ENCODE data around the gene CKB. TPM values are rescaled to one million over a fixed set of nuclear protein-coding genes. Genes with fewer than 3 reads are reported as not detected.

The CKB gene
- total and polyA plus RNA-seq, 2 donors (not counting 1 experiment from before 2014, with no cell fraction given): 65.2 to 136 TPM

- H3K4me2 ChIP-seq (ENCODE audit: extremely low read depth, insufficient read depth, low read length): no peak overlapping the region
- no peak overlapping the region for H3K27ac ChIP-seq (ENCODE audit: insufficient read depth, low read length)
- no peaks in the 10 kb centered on the region for H3K27me3 ChIP-seq (ENCODE audit: control insufficient read depth, insufficient read depth, low read length)
- TF ChIP-seq EZH2 (IDR thresholded peaks at IDR 0.05; ENCODE audit: low read length, missing control alignments) (no peak), CTCF (conservative IDR thresholded peaks at IDR 0.05 in 1 of 2, IDR thresholded peaks at IDR 0.05 in 1 of 2; ENCODE audit: low read depth in 1 of 2, low read length in 2 of 2) (no peak)
- H4K20me1 ChIP-seq (ENCODE audit: control insufficient read depth, extremely low read depth, insufficient read depth, low read length): no peaks in the 10 kb centered on the region
- H3K9me3 ChIP-seq (ENCODE audit: control insufficient read depth, insufficient read depth, low read depth, low read length): no peaks in the 10 kb centered on the region
- no peak overlapping the region for H3K4me3 ChIP-seq (replicated peaks in 1 of 4; ENCODE audit: control extremely low read depth in 1 of 4, insufficient read depth in 1 of 4, low read depth in 3 of 4, low read length in 4 of 4)
- H2AFZ ChIP-seq (ENCODE audit: low read length): no peak overlapping the region
- H3K79me2 ChIP-seq (ENCODE audit: control insufficient read depth, insufficient read depth, low read length): peaks cover 27% of the 10 kb centered on the region
- peaks cover 5% of the 10 kb centered on the region for H3K36me3 ChIP-seq (ENCODE audit: control insufficient read depth, insufficient read depth, low read length)
- H3K9ac ChIP-seq (ENCODE audit: insufficient read depth, low read length): no peak overlapping the region
- DNase-seq (ENCODE audit: low read depth in 2 of 2): no peak
- peaks cover 15% of the 10 kb centered on the region for H3K4me1 ChIP-seq (ENCODE audit: control insufficient read depth, extremely low read depth, insufficient read depth, low read length)
These were observed 9.0 kb upstream of the CKB start for GRCh38 chr14:103531421-103532215.

- TF ChIP-seq CTCF (conservative IDR thresholded peaks at IDR 0.05 in 1 of 2, IDR thresholded peaks at IDR 0.05 in 1 of 2; ENCODE audit: low read depth in 1 of 2, low read length in 2 of 2) (no peak), EZH2 (IDR thresholded peaks at IDR 0.05; ENCODE audit: low read length, missing control alignments) (no peak)
- Histone ChIP-seq H3K36me3 (ENCODE audit: control insufficient read depth, insufficient read depth, low read length) (peaks cover 5% of the 10 kb centered on the region), H3K4me2 (ENCODE audit: extremely low read depth, insufficient read depth, low read length) (no peak overlapping the region), H3K27ac (ENCODE audit: insufficient read depth, low read length) (no peak overlapping the region), H3K9ac (ENCODE audit: insufficient read depth, low read length) (no peak overlapping the region), H3K79me2 (ENCODE audit: control insufficient read depth, insufficient read depth, low read length) (peaks cover 27% of the 10 kb centered on the region), H3K9me3 (ENCODE audit: control insufficient read depth, insufficient read depth, low read depth, low read length) (no peaks in the 10 kb centered on the region), H3K4me3 (replicated peaks in 1 of 4; ENCODE audit: control extremely low read depth in 1 of 4, insufficient read depth in 1 of 4, low read depth in 3 of 4, low read length in 4 of 4) (no peak overlapping the region), H3K4me1 (ENCODE audit: control insufficient read depth, extremely low read depth, insufficient read depth, low read length) (peaks cover 15% of the 10 kb centered on the region), H2AFZ (ENCODE audit: low read length) (no peak overlapping the region), H4K20me1 (ENCODE audit: control insufficient read depth, extremely low read depth, insufficient read depth, low read length) (no peaks in the 10 kb centered on the region), H3K27me3 (ENCODE audit: control insufficient read depth, insufficient read depth, low read length) (no peaks in the 10 kb centered on the region)
- DNase-seq (ENCODE audit: low read depth in 2 of 2): no peak
These were observed 8.2 kb upstream of the CKB start for GRCh38 chr14:103530831-103531230.

GRCh38 chr14:103530390-103530789 is 7.8 kb upstream of the CKB start:
- peak overlapping the region; percentile 98 for H3K4me2 ChIP-seq (ENCODE audit: extremely low read depth, insufficient read depth, low read length)
- no peak overlapping the region for H3K9ac ChIP-seq (ENCODE audit: insufficient read depth, low read length)
- peaks cover 3% of the 10 kb centered on the region for H3K36me3 ChIP-seq (ENCODE audit: control insufficient read depth, insufficient read depth, low read length)
- no peaks in the 10 kb centered on the region for H3K27me3 ChIP-seq (ENCODE audit: control insufficient read depth, insufficient read depth, low read length)
- peaks cover 27% of the 10 kb centered on the region for H3K79me2 ChIP-seq (ENCODE audit: control insufficient read depth, insufficient read depth, low read length)
- H4K20me1 ChIP-seq (ENCODE audit: control insufficient read depth, extremely low read depth, insufficient read depth, low read length): no peaks in the 10 kb centered on the region
- TF ChIP-seq EZH2 (IDR thresholded peaks at IDR 0.05; ENCODE audit: low read length, missing control alignments) (no peak), CTCF (conservative IDR thresholded peaks at IDR 0.05 in 1 of 2, IDR thresholded peaks at IDR 0.05 in 1 of 2; ENCODE audit: low read depth in 1 of 2, low read length in 2 of 2) (no peak)
- H3K27ac ChIP-seq (ENCODE audit: insufficient read depth, low read length): no peak overlapping the region
- H2AFZ ChIP-seq (ENCODE audit: low read length): no peak overlapping the region
- H3K4me1 ChIP-seq (ENCODE audit: control insufficient read depth, extremely low read depth, insufficient read depth, low read length): peaks cover 15% of the 10 kb centered on the region
- peak overlapping the region in 2 of 4 experiments; percentile 90 to 92 for H3K4me3 ChIP-seq (replicated peaks in 1 of 4; ENCODE audit: control extremely low read depth in 1 of 4, insufficient read depth in 1 of 4, low read depth in 3 of 4, low read length in 4 of 4)
- DNase-seq (ENCODE audit: low read depth in 2 of 2): no peak
- H3K9me3 ChIP-seq (ENCODE audit: control insufficient read depth, insufficient read depth, low read depth, low read length): no peaks in the 10 kb centered on the region

Measured in fibroblast of lung (primary cell).